Neural progenitor cell (in vitro differentiated cells): ENCODE data around the gene LPIN1. TPM values are rescaled to one million over a fixed set of nuclear protein-coding genes. Genes with fewer than 3 reads are reported as not detected.

Experiments used
- DNase-seq: peaks from one replicate; pipeline ENCODE4 v3.0.0-alpha.2; 2016; ENCODE audit warnings: low spot score
- H2AFZ ChIP-seq: fragments of 200-600 bp; sonication (generic); replicated peaks from 2 replicates; pipeline ENCODE4 v1.6.1; 2016; ENCODE audit warnings: antibody characterized with exemption
- H3F3A ChIP-seq: fragments of 200-600 bp; sonication (generic); 2 replicates; pipeline ENCODE4 v1.6.1; 2016; ENCODE audit warnings: antibody characterized with exemption, low read depth
- H3K27ac ChIP-seq: fragments of 200-600 bp; sonication (generic); 2 replicates; pipeline ENCODE4 v1.5.1; 2016; ENCODE audit warnings: mild to moderate bottlenecking
- H3K27me3 ChIP-seq: fragments of 200-600 bp; sonication (generic); 2 replicates; pipeline ENCODE4 v1.6.1; 2016; ENCODE audit warnings: mild to moderate bottlenecking, moderate library complexity
- H3K36me3 ChIP-seq: fragments of 200-600 bp; sonication (generic); 2 replicates; pipeline ENCODE4 v1.5.1; 2016
- H3K4me1 ChIP-seq: fragments of 200-600 bp; sonication (generic); 2 replicates; pipeline ENCODE4 v1.6.1; 2016; ENCODE audit warnings: mixed run types
- H3K4me2 ChIP-seq: fragments of 200-600 bp; sonication (generic); 2 replicates; pipeline ENCODE4 v1.6.1; 2016
- H3K4me3 ChIP-seq: fragments of 200-600 bp; sonication (generic); 2 replicates; pipeline ENCODE4 v1.5.1; 2016
- H3K79me2 ChIP-seq: fragments of 200-600 bp; sonication (generic); 2 replicates; pipeline ENCODE4 v1.6.1; 2016; ENCODE audit warnings: low read depth
- H3K9ac ChIP-seq: fragments of 200-600 bp; sonication (generic); 2 replicates; pipeline ENCODE4 v1.6.1; 2016
- H3K9me3 ChIP-seq: fragments of 200-600 bp; sonication (generic); 2 replicates; pipeline ENCODE4 v1.5.1; 2016; ENCODE audit warnings: low read depth
- H4K20me1 ChIP-seq: fragments of 200-600 bp; sonication (generic); 2 replicates; pipeline ENCODE4 v1.6.1; 2016; ENCODE audit warnings: low read depth
- H3K27ac Mint-ChIP-seq: 3 replicates; pipeline ENCODE4 v1.8.0; 2021; ENCODE audit warnings: mixed read lengths
- H3K27me3 Mint-ChIP-seq: 2 replicates; pipeline ENCODE4 v1.8.0; 2022; ENCODE audit warnings: low read depth, mild to moderate bottlenecking, inconsistent platforms, moderate library complexity, mixed read lengths; ENCODE audit not compliant: insufficient read depth
- H3K36me3 Mint-ChIP-seq: 3 replicates; pipeline ENCODE4 v1.8.0; 2021; ENCODE audit warnings: mixed read lengths
- H3K4me1 Mint-ChIP-seq: 3 replicates; pipeline ENCODE4 v1.8.0; 2021; ENCODE audit warnings: mixed read lengths
- H3K4me3 Mint-ChIP-seq: 3 replicates; pipeline ENCODE4 v1.8.0; 2021; ENCODE audit warnings: mild to moderate bottlenecking, moderate library complexity, mixed read lengths
- H3K9me3 Mint-ChIP-seq: 3 replicates; pipeline ENCODE4 v1.8.0; 2020; ENCODE audit warnings: mixed read lengths
- EZH2 ChIP-seq: fragments of 200-600 bp; sonication (generic); IDR thresholded peaks from 2 replicates; pipeline ENCODE4 v1.6.1; 2017; ENCODE audit warnings: antibody characterized with exemption, mild to moderate bottlenecking, moderate library complexity
- EZH2phosphoT487 ChIP-seq: fragments of 200-600 bp; sonication (generic); IDR thresholded peaks from 2 replicates; pipeline ENCODE4 v1.6.1; 2017; ENCODE audit warnings: antibody characterized with exemption
- total RNA-seq: library from RNA; depleted of rRNA; stranded (reverse); fragments of >200 nt; gene quantifications from 2 replicates; pipeline ENCODE4 v1.2.3, GENCODE V29; 2015; ENCODE audit warnings: low replicate concordance
- TF ChIP-seq, protein P1 (sequence below): fragments of 200-600 bp; sonication (generic); IDR thresholded peaks from 2 replicates; pipeline ENCODE4 v1.5.1; 2017; ENCODE audit warnings: antibody characterized with exemption, mild to moderate bottlenecking

LPIN1 gene
- total RNA-seq, 1 donor from 2014 or later, result 18.0 TPM

DNA sequence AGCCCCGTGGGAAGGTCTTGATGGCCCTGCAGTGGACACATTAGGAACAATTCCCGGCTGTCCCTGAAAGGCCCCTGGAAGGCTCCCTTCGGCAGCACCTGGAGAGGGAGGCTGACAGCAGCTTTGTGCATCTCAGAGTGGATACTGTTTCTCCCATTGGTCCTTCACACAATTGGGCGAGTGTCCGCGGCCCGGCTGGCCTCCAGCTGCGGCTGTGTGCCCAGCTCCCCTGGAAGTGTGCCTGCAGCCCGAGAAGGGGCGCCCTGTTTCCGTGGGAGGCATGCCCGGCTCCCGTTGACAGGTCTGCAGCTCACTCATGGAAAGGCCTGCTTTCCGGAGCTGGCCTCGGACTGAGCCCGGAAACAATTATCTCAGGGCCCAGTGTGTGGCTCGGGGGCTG lies 103.7 kb downstream of the LPIN1 start:
- Mint-ChIP-seq H3K36me3 (peaks cover 1% of the 10 kb centered on the region), H3K27me3 (peaks cover 17% of the 10 kb centered on the region), H3K9me3 (peaks cover 24% of the 10 kb centered on the region), H3K27ac (no peak overlapping the region), H3K4me3 (no peak overlapping the region), H3K4me1 (peaks cover 1% of the 10 kb centered on the region)
- Histone ChIP-seq H3K9ac (no peak overlapping the region), H3K27me3 (no peaks in the 10 kb centered on the region), H3K9me3 (no peaks in the 10 kb centered on the region), H4K20me1 (no peaks in the 10 kb centered on the region), H3F3A (no peaks in the 10 kb centered on the region), H3K36me3 (no peaks in the 10 kb centered on the region), H3K79me2 (no peaks in the 10 kb centered on the region), H3K27ac (no peak overlapping the region), H3K4me3 (no peak overlapping the region), H2AFZ (peak overlapping the region; percentile 57), H3K4me2 (no peak overlapping the region), H3K4me1 (no peaks in the 10 kb centered on the region)
- peak; percentile 36 for DNase-seq
- TF ChIP-seq EZH2, result no peak
- TF ChIP-seq EZH2phosphoT487, result no peak

GRCh38 chr2:11852526-11853196 lies 106.2 kb downstream of the LPIN1 start:
- Histone ChIP-seq H3K79me2 (no peaks in the 10 kb centered on the region), H3K4me1 (no peaks in the 10 kb centered on the region), H3K4me2 (no peak overlapping the region), H3K4me3 (no peak overlapping the region), H2AFZ (no peak overlapping the region), H3K36me3 (no peaks in the 10 kb centered on the region), H4K20me1 (no peaks in the 10 kb centered on the region), H3K27me3 (no peaks in the 10 kb centered on the region), H3K9me3 (no peaks in the 10 kb centered on the region), H3K9ac (no peak overlapping the region), H3K27ac (no peak overlapping the region), H3F3A (no peaks in the 10 kb centered on the region)
- Mint-ChIP-seq H3K4me1 (peaks cover 6% of the 10 kb centered on the region), H3K36me3 (peaks cover 6% of the 10 kb centered on the region), H3K4me3 (no peak overlapping the region), H3K27ac (no peak overlapping the region), H3K27me3 (peaks cover 15% of the 10 kb centered on the region), H3K9me3 (peaks cover 28% of the 10 kb centered on the region)
- TF ChIP-seq EZH2 (no peak), EZH2phosphoT487 (no peak)
- TF ChIP-seq, protein P1, sequence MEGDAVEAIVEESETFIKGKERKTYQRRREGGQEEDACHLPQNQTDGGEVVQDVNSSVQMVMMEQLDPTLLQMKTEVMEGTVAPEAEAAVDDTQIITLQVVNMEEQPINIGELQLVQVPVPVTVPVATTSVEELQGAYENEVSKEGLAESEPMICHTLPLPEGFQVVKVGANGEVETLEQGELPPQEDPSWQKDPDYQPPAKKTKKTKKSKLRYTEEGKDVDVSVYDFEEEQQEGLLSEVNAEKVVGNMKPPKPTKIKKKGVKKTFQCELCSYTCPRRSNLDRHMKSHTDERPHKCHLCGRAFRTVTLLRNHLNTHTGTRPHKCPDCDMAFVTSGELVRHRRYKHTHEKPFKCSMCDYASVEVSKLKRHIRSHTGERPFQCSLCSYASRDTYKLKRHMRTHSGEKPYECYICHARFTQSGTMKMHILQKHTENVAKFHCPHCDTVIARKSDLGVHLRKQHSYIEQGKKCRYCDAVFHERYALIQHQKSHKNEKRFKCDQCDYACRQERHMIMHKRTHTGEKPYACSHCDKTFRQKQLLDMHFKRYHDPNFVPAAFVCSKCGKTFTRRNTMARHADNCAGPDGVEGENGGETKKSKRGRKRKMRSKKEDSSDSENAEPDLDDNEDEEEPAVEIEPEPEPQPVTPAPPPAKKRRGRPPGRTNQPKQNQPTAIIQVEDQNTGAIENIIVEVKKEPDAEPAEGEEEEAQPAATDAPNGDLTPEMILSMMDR, result no peak
- no peak for DNase-seq

GRCh38 chr2:11853197-11853588 lies 106.8 kb downstream of the LPIN1 start:
- no peaks in the 10 kb centered on the region for H3K9me3 ChIP-seq
- H3K4me3 ChIP-seq, result no peak overlapping the region
- Mint-ChIP-seq H3K27ac (no peak overlapping the region), H3K4me1 (peaks cover 6% of the 10 kb centered on the region), H3K9me3 (peaks cover 28% of the 10 kb centered on the region), H3K36me3 (peaks cover 8% of the 10 kb centered on the region), H3K4me3 (no peak overlapping the region), H3K27me3 (peaks cover 12% of the 10 kb centered on the region)
- no peaks in the 10 kb centered on the region for H3K4me1 ChIP-seq
- no peak for DNase-seq
- H3K9ac ChIP-seq, result no peak overlapping the region
- no peaks in the 10 kb centered on the region for H4K20me1 ChIP-seq
- no peaks in the 10 kb centered on the region for H3K79me2 ChIP-seq
- H3K36me3 ChIP-seq, result no peaks in the 10 kb centered on the region
- no peak overlapping the region for H3K27ac ChIP-seq
- H2AFZ ChIP-seq, result no peak overlapping the region
- no peak overlapping the region for H3K4me2 ChIP-seq
- TF ChIP-seq, protein P1, result no peak
- TF ChIP-seq EZH2, result no peak
- no peak for TF ChIP-seq EZH2phosphoT487
- no peaks in the 10 kb centered on the region for H3K27me3 ChIP-seq
- H3F3A ChIP-seq, result no peaks in the 10 kb centered on the region

DNA sequence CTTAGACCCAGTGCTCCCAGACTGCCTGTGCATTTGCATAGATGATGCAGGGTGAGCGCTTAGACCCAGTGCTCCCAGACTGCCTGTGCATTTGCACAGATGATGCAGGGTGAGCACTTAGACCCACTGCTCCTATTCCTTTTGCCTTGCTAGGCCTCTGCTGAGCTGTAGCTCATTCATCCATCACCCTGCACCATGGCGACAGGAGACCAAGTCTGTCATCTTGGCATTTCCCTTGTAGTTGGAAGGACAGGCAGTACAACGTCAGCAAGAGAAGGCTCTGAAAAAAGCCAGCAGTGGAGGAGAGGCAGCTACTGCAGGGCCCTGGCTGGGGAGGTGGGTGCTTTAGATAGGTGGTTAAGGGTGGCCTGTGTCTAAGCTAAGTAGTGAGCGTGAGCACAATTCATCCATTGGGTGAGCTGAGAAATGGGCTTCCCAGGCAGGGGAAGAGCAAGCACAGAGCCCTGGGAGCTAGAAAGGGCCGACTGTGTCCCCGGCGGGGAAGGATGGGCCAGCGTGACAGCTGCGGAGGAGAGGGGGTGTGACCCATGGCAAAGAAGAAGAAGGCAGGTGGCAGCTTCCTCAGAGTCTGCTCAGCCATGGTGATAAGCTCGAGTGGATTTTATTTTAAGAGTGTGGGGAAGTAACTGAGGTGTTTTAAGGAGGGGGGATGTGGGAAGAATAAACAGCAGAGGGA lies 108.8 kb downstream of the LPIN1 start:
- peak overlapping the region; percentile 57 for H3K27ac Mint-ChIP-seq
- H3K36me3 Mint-ChIP-seq, result peaks cover 13% of the 10 kb centered on the region
- H3K4me1 ChIP-seq, result no peaks in the 10 kb centered on the region
- H3K9me3 ChIP-seq, result no peaks in the 10 kb centered on the region
- no peaks in the 10 kb centered on the region for H3K27me3 ChIP-seq
- H3F3A ChIP-seq, result no peaks in the 10 kb centered on the region
- no peak for DNase-seq
- no peak overlapping the region for H3K4me2 ChIP-seq
- H3K27ac ChIP-seq, result no peak overlapping the region
- no peak overlapping the region for H3K9ac ChIP-seq
- H3K79me2 ChIP-seq, result no peaks in the 10 kb centered on the region
- H2AFZ ChIP-seq, result no peak overlapping the region
- no peaks in the 10 kb centered on the region for H4K20me1 ChIP-seq
- peaks cover 10% of the 10 kb centered on the region for H3K27me3 Mint-ChIP-seq
- no peak overlapping the region for H3K4me3 ChIP-seq
- peaks cover 6% of the 10 kb centered on the region for H3K4me1 Mint-ChIP-seq
- H3K36me3 ChIP-seq, result no peaks in the 10 kb centered on the region
- no peak for TF ChIP-seq EZH2
- no peak for TF ChIP-seq EZH2phosphoT487
- TF ChIP-seq, protein P1, result no peak
- H3K9me3 Mint-ChIP-seq, result peaks cover 34% of the 10 kb centered on the region
- H3K4me3 Mint-ChIP-seq, result no peak overlapping the region
